Karpas-422 (cell line): ENCODE measurements around the gene GULP1. TPM values are rescaled to one million over a fixed set of nuclear protein-coding genes. Genes with fewer than 3 reads are reported as not detected.

Experiments used
- DNase-seq: peaks from one replicate; pipeline ENCODE4 v3.0.0-alpha.2; 2015
- H2AFZ ChIP-seq: fragments of 200-600 bp; sonication (generic); 2 replicates; pipeline ENCODE4 v1.6.1; 2014; ENCODE audit warnings: antibody characterized with exemption, low read length, mixed read lengths
- H3K27ac ChIP-seq: fragments of 200-600 bp; sonication (generic); 2 replicates; pipeline ENCODE4 v1.5.1; 2014; ENCODE audit warnings: mild to moderate bottlenecking, low read length, moderate library complexity
- H3K27me3 ChIP-seq: fragments of 200-600 bp; sonication (generic); 2 replicates; pipeline ENCODE4 v1.6.1; 2014; ENCODE audit warnings: low read length, mixed read lengths
- H3K36me3 ChIP-seq: fragments of 200-600 bp; sonication (generic); 2 replicates; pipeline ENCODE4 v1.6.1; 2014; ENCODE audit warnings: low read length, mixed read lengths; ENCODE audit not compliant: insufficient read depth
- H3K4me1 ChIP-seq: fragments of 200-600 bp; sonication (generic); 2 replicates; pipeline ENCODE4 v1.6.1; 2014; ENCODE audit warnings: mild to moderate bottlenecking, low read length, mixed read lengths
- H3K4me2 ChIP-seq: fragments of 200-600 bp; sonication (generic); 2 replicates; pipeline ENCODE4 v1.6.1; 2014; ENCODE audit warnings: low read length, low read depth, mild to moderate bottlenecking; ENCODE audit not compliant: poor library complexity, severe bottlenecking
- H3K4me3 ChIP-seq: fragments of 200-600 bp; sonication (generic); 2 replicates; pipeline ENCODE4 v1.5.1; 2014; ENCODE audit warnings: mild to moderate bottlenecking, antibody characterized with exemption, low read length, mixed read lengths
- H3K79me2 ChIP-seq: fragments of 200-600 bp; sonication (generic); 2 replicates; pipeline ENCODE4 v1.6.1; 2014; ENCODE audit warnings: mild to moderate bottlenecking, low read length, mixed read lengths
- H3K9ac ChIP-seq: fragments of 200-600 bp; sonication (generic); 2 replicates; pipeline ENCODE4 v1.6.0; 2014; ENCODE audit warnings: low read length
- H3K9me2 ChIP-seq: fragments of 200-600 bp; sonication (generic), shearing (Covaris generic); replicated peaks from 2 replicates; pipeline ENCODE4 v1.6.0; 2014; ENCODE audit warnings: mild to moderate bottlenecking, low read length, moderate library complexity; ENCODE audit not compliant: insufficient read depth
- H3K9me3 ChIP-seq: fragments of 300-700, 200-600 bp; sonication (generic); 2 replicates; pipeline ENCODE4 v1.6.1; 2014; ENCODE audit warnings: low read length, mixed read lengths
- H4K20me1 ChIP-seq: fragments of 200-600 bp; sonication (generic); 2 replicates; pipeline ENCODE4 v1.6.1; 2014; ENCODE audit warnings: mild to moderate bottlenecking, antibody characterized with exemption, low read length, low read depth; ENCODE audit not compliant: insufficient read depth
- total RNA-seq: library from RNA; depleted of rRNA; stranded (reverse); fragments of >200 nt; shearing (Covaris generic); gene quantifications from 2 replicates; pipeline ENCODE4 v1.2.3, GENCODE V29; 2014; ENCODE audit warnings: low replicate concordance

The GULP1 gene
- total RNA-seq, 1 experiment from 2014 or later, result 0.41 TPM

- H3K4me1 ChIP-seq, result no peaks in the 10 kb centered on the region
- no peak overlapping the region for H3K27ac ChIP-seq
- H3K9me3 ChIP-seq, result peaks cover 15% of the 10 kb centered on the region
- H3K36me3 ChIP-seq, result no peaks in the 10 kb centered on the region
- H3K9me2 ChIP-seq, result no peaks in the 10 kb centered on the region
- no peaks in the 10 kb centered on the region for H3K27me3 ChIP-seq
- H3K4me3 ChIP-seq, result no peak overlapping the region
- no peaks in the 10 kb centered on the region for H3K79me2 ChIP-seq
- H3K9ac ChIP-seq, result no peak overlapping the region
- no peak overlapping the region for H3K4me2 ChIP-seq
- H4K20me1 ChIP-seq, result no peaks in the 10 kb centered on the region
- no peak for DNase-seq
- H2AFZ ChIP-seq, result no peak overlapping the region
Measured at GRCh38 chr2:188320861-188321260, 29.2 kb downstream of the GULP1 start.

DNA sequence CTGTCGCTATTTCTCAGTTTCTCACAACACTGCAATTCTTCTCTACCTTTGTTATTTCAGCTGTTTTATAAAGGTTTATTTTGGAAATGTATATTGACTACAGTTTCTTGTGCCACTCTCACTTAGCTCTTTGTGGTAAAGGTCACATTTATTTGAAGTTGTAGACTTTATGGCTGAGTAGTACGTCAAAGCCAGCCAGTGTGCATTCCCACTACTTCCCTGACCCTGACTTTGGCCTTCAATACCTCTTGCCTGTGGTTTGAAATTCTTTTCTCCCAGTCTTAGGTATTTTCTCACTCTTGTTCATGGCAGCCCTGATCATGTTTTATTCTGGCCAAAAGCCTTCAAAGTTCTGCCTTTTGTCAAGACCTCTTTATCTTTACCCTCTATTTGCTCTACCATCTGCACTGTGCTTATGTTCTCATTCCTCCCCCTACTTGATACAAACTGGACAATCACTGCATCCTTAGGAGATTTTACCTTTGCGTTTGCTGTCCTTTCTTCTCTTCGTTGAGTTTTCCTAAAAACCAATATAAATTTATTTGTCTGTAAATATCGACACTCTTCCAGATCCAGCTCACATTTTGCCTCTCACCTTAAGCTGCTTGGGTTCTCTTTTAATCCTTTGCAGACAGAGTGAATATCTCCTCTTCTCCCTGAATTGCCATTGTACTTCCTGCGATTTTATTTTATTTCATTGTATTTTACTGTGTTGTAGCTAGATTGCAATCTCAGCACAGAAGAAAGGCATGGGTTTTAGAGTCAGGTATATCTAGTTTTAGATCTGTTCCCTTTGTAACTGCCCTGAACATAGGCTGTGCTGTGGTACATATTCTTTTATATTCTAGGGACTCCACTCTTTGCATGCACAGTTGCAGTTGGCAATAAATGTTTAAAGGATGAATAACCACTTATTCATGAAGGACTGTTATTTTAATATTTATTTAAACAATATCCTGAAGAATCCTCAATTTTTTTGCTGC, 31.2 kb downstream of the GULP1 start:
- Histone ChIP-seq H3K9me2 (no peaks in the 10 kb centered on the region), H3K36me3 (no peaks in the 10 kb centered on the region), H3K4me2 (no peak overlapping the region), H2AFZ (no peak overlapping the region), H4K20me1 (no peaks in the 10 kb centered on the region), H3K9ac (no peak overlapping the region), H3K79me2 (no peaks in the 10 kb centered on the region), H3K4me3 (no peak overlapping the region), H3K27ac (no peak overlapping the region), H3K4me1 (no peaks in the 10 kb centered on the region), H3K9me3 (peaks cover 11% of the 10 kb centered on the region; the same call in 1 of the 2 replicates), H3K27me3 (no peaks in the 10 kb centered on the region)
- no peak for DNase-seq

- Histone ChIP-seq H3K9me3 (0 out of 2 replicates have a peak, but pooled peaks cover 7% of the 10 kb centered on the region), H3K4me2 (no peak overlapping the region), H3K79me2 (no peaks in the 10 kb centered on the region), H3K27ac (no peak overlapping the region), H3K9me2 (no peaks in the 10 kb centered on the region), H3K36me3 (no peaks in the 10 kb centered on the region), H3K27me3 (no peaks in the 10 kb centered on the region), H3K9ac (no peak overlapping the region), H2AFZ (no peak overlapping the region), H4K20me1 (no peaks in the 10 kb centered on the region), H3K4me3 (no peak overlapping the region), H3K4me1 (no peaks in the 10 kb centered on the region)
- DNase-seq, result no peak
Measured at GRCh38 chr2:188324067-188324466, 32.4 kb downstream of the GULP1 start.

DNA sequence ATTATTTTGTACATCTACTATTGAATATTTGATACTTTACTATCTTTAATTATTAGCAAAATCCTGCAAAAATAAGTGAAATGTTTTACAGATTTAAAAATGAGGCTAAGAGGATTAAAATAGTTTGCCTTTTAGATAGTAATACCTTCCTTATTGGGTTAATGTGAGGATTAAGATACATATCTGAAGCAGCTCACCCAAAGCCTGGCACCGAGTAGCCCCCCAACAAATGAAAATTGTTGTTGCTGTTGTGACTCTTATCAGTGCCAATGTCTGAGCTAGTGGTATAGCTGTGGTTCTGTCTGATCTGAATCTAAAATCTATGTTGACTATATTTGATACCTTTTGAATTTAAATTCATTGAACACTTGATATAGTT, 34.6 kb downstream of the GULP1 start:
- no peaks in the 10 kb centered on the region for H3K79me2 ChIP-seq
- no peak overlapping the region for H3K4me2 ChIP-seq
- no peak for DNase-seq
- no peaks in the 10 kb centered on the region for H4K20me1 ChIP-seq
- no peaks in the 10 kb centered on the region for H3K9me2 ChIP-seq
- H3K9me3 ChIP-seq, result 0 out of 2 replicates have a peak, but pooled peaks cover 6% of the 10 kb centered on the region
- no peak overlapping the region for H3K27ac ChIP-seq
- no peaks in the 10 kb centered on the region for H3K4me1 ChIP-seq
- H3K9ac ChIP-seq, result no peak overlapping the region
- no peak overlapping the region for H3K4me3 ChIP-seq
- no peaks in the 10 kb centered on the region for H3K27me3 ChIP-seq
- H2AFZ ChIP-seq, result no peak overlapping the region
- no peaks in the 10 kb centered on the region for H3K36me3 ChIP-seq

GRCh38 chr2:188326669-188327301, 35.1 kb downstream of the GULP1 start:
- no peak for DNase-seq
- H3K9ac ChIP-seq, result no peak overlapping the region
- no peaks in the 10 kb centered on the region for H3K9me2 ChIP-seq
- H3K4me2 ChIP-seq, result no peak overlapping the region
- H2AFZ ChIP-seq, result no peak overlapping the region
- no peaks in the 10 kb centered on the region for H3K79me2 ChIP-seq
- no peak overlapping the region for H3K27ac ChIP-seq
- 0 out of 2 replicates have a peak, but pooled peaks cover 6% of the 10 kb centered on the region for H3K9me3 ChIP-seq
- H3K4me3 ChIP-seq, result no peak overlapping the region
- no peaks in the 10 kb centered on the region for H3K36me3 ChIP-seq
- H4K20me1 ChIP-seq, result no peaks in the 10 kb centered on the region
- H3K4me1 ChIP-seq, result no peaks in the 10 kb centered on the region
- no peaks in the 10 kb centered on the region for H3K27me3 ChIP-seq

DNA sequence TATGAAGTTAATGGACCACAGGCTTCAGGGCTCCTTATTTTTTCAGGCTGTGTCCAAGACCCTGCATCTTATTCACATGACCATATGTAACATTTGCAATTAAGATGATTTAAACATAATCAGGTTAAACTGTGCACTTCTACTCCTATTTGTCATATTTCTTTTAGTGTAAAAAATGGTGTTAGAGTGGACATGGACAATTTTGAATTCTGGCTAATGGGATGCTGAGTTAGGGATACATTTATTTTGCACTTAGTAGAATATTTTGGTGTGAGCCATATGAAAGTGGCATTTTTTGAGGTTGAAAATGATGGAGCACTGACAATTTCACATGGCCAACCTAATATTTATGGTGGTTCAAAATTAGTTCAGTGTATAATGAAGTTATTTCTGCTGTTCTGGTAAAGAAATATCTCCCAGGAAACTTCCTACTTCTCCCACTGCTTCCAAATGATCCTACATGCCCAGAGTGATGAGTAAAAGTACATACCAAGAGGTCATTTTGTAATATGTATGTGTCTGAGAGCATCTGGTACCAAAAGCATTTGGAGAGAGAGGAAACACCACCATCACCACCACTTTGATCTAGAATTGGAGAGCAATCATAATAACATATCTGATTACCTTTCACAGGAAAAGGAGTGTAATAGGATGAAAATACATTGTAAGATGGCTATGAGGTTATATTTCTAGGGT, 36.0 kb downstream of the GULP1 start:
- Histone ChIP-seq H4K20me1 (no peaks in the 10 kb centered on the region), H3K79me2 (no peaks in the 10 kb centered on the region), H3K9me3 (0 out of 2 replicates have a peak, but pooled peaks cover 6% of the 10 kb centered on the region), H3K4me2 (no peak overlapping the region), H3K9me2 (no peaks in the 10 kb centered on the region), H3K36me3 (no peaks in the 10 kb centered on the region), H3K4me3 (no peak overlapping the region), H3K4me1 (no peaks in the 10 kb centered on the region), H2AFZ (no peak overlapping the region), H3K9ac (no peak overlapping the region), H3K27ac (no peak overlapping the region), H3K27me3 (no peaks in the 10 kb centered on the region)
- no peak for DNase-seq

- H3K4me2 ChIP-seq, result no peak overlapping the region
- H3K9me2 ChIP-seq, result no peaks in the 10 kb centered on the region
- no peaks in the 10 kb centered on the region for H3K27me3 ChIP-seq
- H3K27ac ChIP-seq, result no peak overlapping the region
- no peaks in the 10 kb centered on the region for H3K36me3 ChIP-seq
- no peaks in the 10 kb centered on the region for H4K20me1 ChIP-seq
- H3K4me1 ChIP-seq, result no peaks in the 10 kb centered on the region
- H3K4me3 ChIP-seq, result no peak overlapping the region
- DNase-seq, result no peak
- H2AFZ ChIP-seq, result no peak overlapping the region
- H3K9ac ChIP-seq, result no peak overlapping the region
- H3K79me2 ChIP-seq, result no peaks in the 10 kb centered on the region
- H3K9me3 ChIP-seq, result 0 out of 2 replicates have a peak, but pooled peaks cover 6% of the 10 kb centered on the region
Measured at GRCh38 chr2:188328419-188328818, 36.7 kb downstream of the GULP1 start.
